ENCODE measurements around the gene AKT3.

The AKT3 gene

DNA sequence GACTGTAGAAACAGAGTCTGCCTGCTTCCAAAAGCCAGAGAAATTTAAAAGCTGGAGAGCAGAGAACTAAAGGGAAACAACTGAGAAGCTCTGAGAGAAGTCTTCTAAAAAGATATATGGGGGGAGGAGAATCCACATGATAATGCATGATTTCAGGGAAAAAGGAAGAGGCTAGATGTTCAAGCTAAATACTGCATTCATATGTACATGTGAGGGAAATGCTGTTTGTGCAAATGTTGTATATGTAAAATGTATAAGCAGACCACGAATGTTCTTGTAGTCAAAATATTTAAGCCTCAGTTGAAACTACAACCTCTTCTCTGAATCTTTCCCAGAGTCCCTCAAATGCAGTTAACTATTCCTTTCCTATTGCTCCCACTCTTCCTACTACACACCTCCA lies 79.2 kb downstream of the AKT3 start:
- no peak for DNase-seq (ENCODE audit: low spot score)
- Histone ChIP-seq H3K27ac (ENCODE audit: poor library complexity, severe bottlenecking) (no peak overlapping the region), H3K27me3 (ENCODE audit: insufficient read depth, poor library complexity, severe bottlenecking) (no peaks in the 10 kb centered on the region), H3K9me3 (ENCODE audit: severe bottlenecking) (no peaks in the 10 kb centered on the region), H3K4me1 (ENCODE audit: insufficient read depth, poor library complexity, severe bottlenecking) (no peaks in the 10 kb centered on the region), H3K4me3 (ENCODE audit: severe bottlenecking) (no peak overlapping the region), H3K36me3 (ENCODE audit: low read depth) (no peaks in the 10 kb centered on the region)
- TF ChIP-seq, protein P1, sequence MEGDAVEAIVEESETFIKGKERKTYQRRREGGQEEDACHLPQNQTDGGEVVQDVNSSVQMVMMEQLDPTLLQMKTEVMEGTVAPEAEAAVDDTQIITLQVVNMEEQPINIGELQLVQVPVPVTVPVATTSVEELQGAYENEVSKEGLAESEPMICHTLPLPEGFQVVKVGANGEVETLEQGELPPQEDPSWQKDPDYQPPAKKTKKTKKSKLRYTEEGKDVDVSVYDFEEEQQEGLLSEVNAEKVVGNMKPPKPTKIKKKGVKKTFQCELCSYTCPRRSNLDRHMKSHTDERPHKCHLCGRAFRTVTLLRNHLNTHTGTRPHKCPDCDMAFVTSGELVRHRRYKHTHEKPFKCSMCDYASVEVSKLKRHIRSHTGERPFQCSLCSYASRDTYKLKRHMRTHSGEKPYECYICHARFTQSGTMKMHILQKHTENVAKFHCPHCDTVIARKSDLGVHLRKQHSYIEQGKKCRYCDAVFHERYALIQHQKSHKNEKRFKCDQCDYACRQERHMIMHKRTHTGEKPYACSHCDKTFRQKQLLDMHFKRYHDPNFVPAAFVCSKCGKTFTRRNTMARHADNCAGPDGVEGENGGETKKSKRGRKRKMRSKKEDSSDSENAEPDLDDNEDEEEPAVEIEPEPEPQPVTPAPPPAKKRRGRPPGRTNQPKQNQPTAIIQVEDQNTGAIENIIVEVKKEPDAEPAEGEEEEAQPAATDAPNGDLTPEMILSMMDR (IDR thresholded peaks at IDR 0.05; ENCODE audit: poor library complexity, severe bottlenecking) = no peak
- no peak for ATAC-seq (ENCODE audit: low read depth)

DNA sequence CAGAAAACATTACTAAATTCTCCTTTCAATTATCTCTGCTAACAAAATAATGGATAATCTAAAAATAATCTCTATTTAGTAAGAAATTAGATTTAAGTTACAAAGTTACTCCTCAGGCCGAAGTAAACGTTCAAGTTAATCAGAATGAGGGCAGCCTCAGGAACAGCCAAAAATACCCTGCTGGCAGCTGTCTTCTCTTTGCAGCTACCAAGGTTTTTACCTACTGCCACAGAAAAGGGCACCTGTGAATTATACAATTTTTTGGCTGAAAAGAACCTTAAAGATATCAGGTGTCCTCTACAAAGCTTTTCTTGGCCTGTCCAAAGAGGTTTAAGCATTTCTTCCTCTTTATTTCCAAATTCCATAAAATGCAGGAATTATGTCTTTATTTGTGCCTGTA lies 84.4 kb downstream of the AKT3 start:
- Histone ChIP-seq H3K27me3 (ENCODE audit: insufficient read depth, poor library complexity, severe bottlenecking) (no peaks in the 10 kb centered on the region), H3K4me3 (ENCODE audit: severe bottlenecking) (no peak overlapping the region), H3K36me3 (ENCODE audit: low read depth) (no peaks in the 10 kb centered on the region), H3K9me3 (ENCODE audit: severe bottlenecking) (no peaks in the 10 kb centered on the region), H3K4me1 (ENCODE audit: insufficient read depth, poor library complexity, severe bottlenecking) (no peaks in the 10 kb centered on the region), H3K27ac (ENCODE audit: poor library complexity, severe bottlenecking) (no peak overlapping the region)
- TF ChIP-seq, protein P1 (IDR thresholded peaks at IDR 0.05; ENCODE audit: poor library complexity, severe bottlenecking) = no peak
- no peak for ATAC-seq (ENCODE audit: low read depth)
- no peak for DNase-seq (ENCODE audit: low spot score)

DNA sequence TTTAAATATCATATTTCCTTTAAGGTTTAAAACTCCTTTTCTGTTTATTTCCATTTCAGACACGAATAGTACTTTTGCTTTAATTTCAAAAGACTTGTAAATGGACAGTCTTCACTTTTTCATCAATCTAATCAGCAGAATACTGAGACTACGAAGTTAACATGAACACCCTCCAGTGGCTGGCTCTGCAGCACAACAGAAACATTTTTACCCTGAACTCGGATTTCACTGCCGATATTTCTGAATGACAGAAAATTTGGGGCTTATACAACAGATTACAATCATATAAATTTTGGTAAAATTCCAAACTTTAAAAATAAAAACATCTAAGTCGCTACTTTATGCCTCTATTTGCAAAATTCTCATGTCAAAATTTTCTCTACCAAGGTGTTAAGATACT lies 86.2 kb downstream of the AKT3 start:
- H3K36me3 ChIP-seq (ENCODE audit: low read depth) = no peaks in the 10 kb centered on the region
- no peak overlapping the region for H3K27ac ChIP-seq (ENCODE audit: poor library complexity, severe bottlenecking)
- TF ChIP-seq, protein P1 (IDR thresholded peaks at IDR 0.05; ENCODE audit: poor library complexity, severe bottlenecking) = no peak
- DNase-seq (ENCODE audit: low spot score) = no peak
- H3K9me3 ChIP-seq (ENCODE audit: severe bottlenecking) = no peaks in the 10 kb centered on the region
- no peaks in the 10 kb centered on the region for H3K4me1 ChIP-seq (ENCODE audit: insufficient read depth, poor library complexity, severe bottlenecking)
- no peaks in the 10 kb centered on the region for H3K27me3 ChIP-seq (ENCODE audit: insufficient read depth, poor library complexity, severe bottlenecking)
- H3K4me3 ChIP-seq (ENCODE audit: severe bottlenecking) = no peak overlapping the region
- ATAC-seq (ENCODE audit: low read depth) = no peak

DNA sequence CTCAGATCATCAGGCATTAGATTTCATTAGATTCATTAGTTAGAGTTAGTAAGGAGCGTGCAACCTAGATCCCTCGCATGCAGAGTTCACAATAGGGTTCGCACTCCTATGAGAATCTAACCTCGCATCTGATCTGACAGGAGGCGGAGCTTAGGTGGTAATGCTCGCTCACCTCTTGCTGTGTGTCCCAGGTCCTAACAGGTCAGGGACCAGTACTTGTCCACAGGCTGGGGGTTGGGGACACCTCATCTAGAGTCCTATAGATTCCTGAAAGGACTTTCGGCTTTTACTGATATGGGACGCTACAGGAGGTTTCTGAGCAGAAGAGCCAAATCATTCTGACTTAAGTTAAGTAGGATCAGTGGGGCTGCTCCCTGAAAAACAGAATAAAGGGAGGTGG lies 91.4 kb downstream of the AKT3 start:
- no peaks in the 10 kb centered on the region for H3K36me3 ChIP-seq (ENCODE audit: low read depth)
- H3K4me3 ChIP-seq (ENCODE audit: severe bottlenecking) = no peak overlapping the region
- no peaks in the 10 kb centered on the region for H3K27me3 ChIP-seq (ENCODE audit: insufficient read depth, poor library complexity, severe bottlenecking)
- no peaks in the 10 kb centered on the region for H3K9me3 ChIP-seq (ENCODE audit: severe bottlenecking)
- H3K27ac ChIP-seq (ENCODE audit: poor library complexity, severe bottlenecking) = no peak overlapping the region
- H3K4me1 ChIP-seq (ENCODE audit: insufficient read depth, poor library complexity, severe bottlenecking) = peaks cover 4% of the 10 kb centered on the region
- TF ChIP-seq, protein P1 (IDR thresholded peaks at IDR 0.05; ENCODE audit: poor library complexity, severe bottlenecking) = no peak
- DNase-seq (ENCODE audit: low spot score) (no peak), ATAC-seq (ENCODE audit: low read depth) (no peak)

DNA sequence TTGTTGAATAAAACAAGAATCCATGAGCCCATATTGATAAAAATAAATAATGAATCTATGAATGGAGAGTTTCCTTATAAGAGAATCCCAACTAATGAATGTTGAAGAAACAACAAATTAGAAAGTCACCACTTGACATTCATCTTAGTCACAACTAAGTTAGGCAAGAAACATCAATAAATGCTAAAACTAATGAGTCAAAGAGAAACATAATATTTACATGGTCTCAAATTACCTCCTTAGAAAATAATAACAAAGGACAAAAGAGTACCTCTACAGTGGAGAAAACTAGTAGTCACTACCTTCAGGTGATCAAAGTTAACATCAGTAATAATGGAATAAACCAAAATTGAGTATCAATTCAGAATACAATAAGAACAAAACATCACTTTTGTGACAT lies 93.5 kb downstream of the AKT3 start:
- Histone ChIP-seq H3K27me3 (ENCODE audit: insufficient read depth, poor library complexity, severe bottlenecking) (no peaks in the 10 kb centered on the region), H3K9me3 (ENCODE audit: severe bottlenecking) (no peaks in the 10 kb centered on the region), H3K4me1 (ENCODE audit: insufficient read depth, poor library complexity, severe bottlenecking) (peaks cover 4% of the 10 kb centered on the region), H3K27ac (ENCODE audit: poor library complexity, severe bottlenecking) (no peak overlapping the region), H3K4me3 (ENCODE audit: severe bottlenecking) (no peak overlapping the region), H3K36me3 (ENCODE audit: low read depth) (no peaks in the 10 kb centered on the region)
- DNase-seq (ENCODE audit: low spot score) (no peak), ATAC-seq (ENCODE audit: low read depth) (no peak)
- TF ChIP-seq, protein P1 (IDR thresholded peaks at IDR 0.05; ENCODE audit: poor library complexity, severe bottlenecking) = no peak
